GM18868 (cell line): ENCODE data around the gene AKIRIN1.
"Not testable (repeated sequence)": the region's sequence is repeated elsewhere in the genome, so short reads cannot be mapped to it uniquely, and the experiment has no call there.

ENCODE experiments used
- ATAC-seq: cut with Tn5 transposase; IDR thresholded peaks from one replicate; pipeline ENCODE4 v1.9.1; 2021; ENCODE audit warnings: mild to moderate bottlenecking, moderate library complexity; ENCODE audit not compliant: unreplicated experiment

The AKIRIN1 gene

GRCh38 chr1:39036678-39037077 lies 45.6 kb downstream of the AKIRIN1 start:
- no peak for ATAC-seq

GRCh38 chr1:39043513-39043912 lies 52.4 kb downstream of the AKIRIN1 start:
- ATAC-seq: no peak

DNA sequence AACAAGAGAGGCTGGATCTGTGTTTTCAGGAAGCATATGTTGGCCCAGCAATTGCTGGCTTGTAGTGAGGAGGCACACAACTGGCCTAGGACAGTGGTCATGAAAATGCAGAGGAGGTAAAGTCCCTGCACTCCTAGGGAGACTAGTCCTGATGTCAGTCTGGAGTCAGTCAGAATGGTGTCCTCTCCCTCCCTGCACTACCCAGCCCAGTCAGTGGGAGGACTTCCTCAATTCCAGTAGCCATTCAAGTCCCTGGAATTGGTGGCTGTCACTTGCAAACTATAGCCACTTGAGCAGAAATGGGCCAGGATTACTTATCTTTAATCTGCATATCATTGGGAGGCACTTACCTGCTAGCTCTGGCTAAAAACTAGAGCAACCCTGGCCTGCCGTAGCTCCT lies 53.7 kb downstream of the AKIRIN1 start:
- no peak for ATAC-seq

- no peak for ATAC-seq
Measured at GRCh38 chr1:39045231-39045630, 54.2 kb downstream of the AKIRIN1 start.

DNA sequence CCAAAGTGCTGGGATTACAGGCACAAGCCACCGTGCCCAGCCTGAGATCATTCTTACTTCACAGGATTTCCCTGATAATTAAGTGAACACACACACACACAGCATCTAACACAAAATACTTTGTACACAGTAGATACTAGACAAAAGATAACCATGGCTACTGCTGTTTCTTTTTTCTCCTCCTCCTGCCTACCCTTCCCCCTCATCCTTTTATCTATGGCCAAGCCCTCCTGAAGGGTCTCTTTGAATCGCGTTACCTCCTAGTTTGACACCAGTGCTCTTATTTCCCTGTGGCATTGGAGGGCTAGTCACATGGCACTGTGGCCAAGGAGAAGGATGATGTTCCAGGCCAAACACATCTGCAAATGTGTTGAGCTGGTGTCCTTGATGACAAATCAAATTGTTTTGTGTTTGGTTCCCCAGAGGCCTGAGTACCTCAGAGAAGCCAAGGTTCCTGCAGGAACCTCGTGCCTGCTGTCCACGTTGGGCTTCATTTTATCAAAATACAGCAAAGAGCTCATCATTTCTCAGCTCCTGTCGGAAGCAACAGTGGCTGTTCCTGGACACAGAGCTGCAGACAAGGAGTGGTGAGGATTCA lies 55.6 kb downstream of the AKIRIN1 start:
- no peak for ATAC-seq

GRCh38 chr1:39047374-39048229 lies 56.5 kb downstream of the AKIRIN1 start:
- ATAC-seq: no peak

GRCh38 chr1:39048745-39049370 lies 57.8 kb downstream of the AKIRIN1 start:
- ATAC-seq: peak; percentile 46

GRCh38 chr1:39050001-39050400 lies 58.9 kb downstream of the AKIRIN1 start:
- ATAC-seq: no peak

DNA sequence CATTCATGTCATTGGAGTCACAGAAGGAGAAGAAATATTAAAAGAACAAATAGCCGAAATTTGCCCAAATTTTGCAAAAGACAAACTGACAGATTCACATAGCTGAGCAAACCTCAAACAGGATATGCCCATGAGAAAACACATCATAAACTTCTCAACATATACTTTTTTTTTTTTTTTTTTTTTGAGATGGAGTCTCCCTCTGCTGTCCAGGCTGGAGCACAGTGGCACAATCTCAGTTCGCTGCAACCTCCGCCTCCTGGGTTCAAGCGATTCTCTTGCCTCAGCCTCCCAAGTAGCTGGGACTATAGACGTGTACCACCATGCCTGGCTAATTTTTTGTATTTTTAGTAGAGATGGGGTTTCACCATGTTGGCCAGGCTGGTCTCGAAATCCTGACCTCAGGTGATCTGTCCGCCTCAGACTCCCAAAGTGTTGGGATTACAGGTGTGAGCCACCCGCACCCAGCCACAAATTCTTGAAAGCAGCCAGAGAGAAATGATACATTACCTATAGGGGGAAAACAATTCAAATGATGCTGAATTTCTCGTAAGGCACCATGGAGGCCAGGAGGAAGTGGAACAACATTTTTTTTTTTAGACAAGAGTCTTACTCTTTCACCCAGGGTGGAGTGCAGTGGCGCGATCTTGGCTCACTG lies 60.2 kb downstream of the AKIRIN1 start:
- not testable (repeated sequence) for ATAC-seq

DNA sequence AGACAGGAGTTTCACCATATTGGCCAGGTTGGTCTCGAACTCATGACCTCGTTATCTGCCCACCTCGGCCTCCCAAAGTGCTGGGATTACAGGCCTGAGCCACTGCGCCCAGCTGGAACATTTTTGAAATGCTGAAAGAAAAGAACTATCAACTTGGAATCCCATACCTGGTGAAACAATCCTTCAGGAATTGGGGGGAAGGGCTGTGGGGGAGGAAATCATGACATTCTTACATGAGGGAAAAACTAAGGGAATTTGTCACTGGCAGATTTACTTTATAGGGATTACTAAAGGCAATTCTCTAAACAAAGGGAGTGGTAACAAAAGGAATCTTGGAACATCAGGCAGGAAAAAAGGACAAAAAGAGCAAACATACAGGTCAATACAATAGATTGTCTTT lies 60.9 kb downstream of the AKIRIN1 start:
- no peak for ATAC-seq

GRCh38 chr1:39055213-39055710 lies 64.2 kb downstream of the AKIRIN1 start:
- not testable (repeated sequence) for ATAC-seq
